Activated naive CD4-positive, alpha-beta T cell treated with anti-CD3 and anti-CD28 coated beads for 36 hours (primary cell): ENCODE data around the gene STIP1. TPM values are rescaled to one million over a fixed set of nuclear protein-coding genes. Genes with fewer than 3 reads are reported as not detected.

ENCODE experiments used
- CTCF ChIA-PET: fragments of 350-600 bp; sonication (Branson Sonifier 250); formaldehyde crosslinking; loops from one replicate; lab custom pipeline; 2021; ENCODE audit warnings: antibody characterized with exemption; lab: Charles Lee
- DNase-seq: peaks from one replicate; pipeline ENCODE4 v3.0.0-alpha.2; 2020
- H3K27ac Mint-ChIP-seq: one replicate; pipeline ENCODE4 v1.8.0; 2021; ENCODE audit warnings: mild to moderate bottlenecking, mixed read lengths
- H3K27me3 Mint-ChIP-seq: one replicate; pipeline ENCODE4 v1.8.0; 2021; ENCODE audit warnings: low read depth, mixed read lengths
- H3K36me3 Mint-ChIP-seq: one replicate; pipeline ENCODE4 v1.8.0; 2021; ENCODE audit warnings: low read depth, mixed read lengths
- H3K4me1 Mint-ChIP-seq: one replicate; pipeline ENCODE4 v1.8.0; 2021; ENCODE audit warnings: low read depth, mixed read lengths
- H3K4me3 Mint-ChIP-seq: one replicate; pipeline ENCODE4 v1.8.0; 2021; ENCODE audit warnings: mild to moderate bottlenecking, moderate library complexity, mixed read lengths
- H3K9me3 Mint-ChIP-seq: one replicate; pipeline ENCODE4 v1.8.0; 2021; ENCODE audit warnings: mixed read lengths
- intact Hi-C: fragments of 100-400 bp; cut with micrococcal nuclease; formaldehyde crosslinking; loops from one replicate; pipeline ENCODE4 v1.15.1; 2023
- total RNA-seq, 2 experiments: library from RNA; stranded (reverse); gene quantifications; one replicate each; pipeline ENCODE4 v1.2.3, GENCODE V29; 2021

The STIP1 gene
- total RNA-seq, 2 experiments from 2014 or later: 264 to 272 TPM

- CTCF ChIA-PET: interaction anchor here (0.9 to 3.2 kb wide), 6 partner anchors 9 to 78 kb away, joined by 3 to 13 read pairs (median 6); partner anchors contain the start of gene FERMT3
- peak overlapping the region; percentile 87 for H3K4me3 Mint-ChIP-seq
- peaks cover 2% of the 10 kb centered on the region for H3K36me3 Mint-ChIP-seq
- no peaks in the 10 kb centered on the region for H3K27me3 Mint-ChIP-seq
- H3K9me3 Mint-ChIP-seq: no peaks in the 10 kb centered on the region
- peak overlapping the region; percentile 85 for H3K27ac Mint-ChIP-seq
- H3K4me1 Mint-ChIP-seq: peaks cover 39% of the 10 kb centered on the region
- intact Hi-C loops: loop anchor here (1.0 kb wide), 5 partner anchors 15 to 58 kb away; partner anchors contain the start of genes BAD and FKBP2
- peak; percentile 71 for DNase-seq
Observed at GRCh38 chr11:64226507-64227051, 40.6 kb downstream of the STIP1 start.

GRCh38 chr11:64227405-64227956 lies 41.5 kb downstream of the STIP1 start:
- Mint-ChIP-seq H3K36me3 (peaks cover 2% of the 10 kb centered on the region), H3K4me1 (peaks cover 44% of the 10 kb centered on the region), H3K4me3 (peak overlapping the region; percentile 87), H3K9me3 (no peaks in the 10 kb centered on the region), H3K27ac (peak overlapping the region; percentile 85), H3K27me3 (no peaks in the 10 kb centered on the region)
- intact Hi-C loops: no loop called here
- no peak for DNase-seq
- CTCF ChIA-PET: interaction anchor here (1.0 to 3.2 kb wide), 5 partner anchors 21 to 77 kb away, joined by 3 to 13 read pairs (median 7); partner anchors contain the start of gene FERMT3

GRCh38 chr11:64229090-64229743 lies 43.2 kb downstream of the STIP1 start:
- Mint-ChIP-seq H3K4me1 (peaks cover 44% of the 10 kb centered on the region), H3K9me3 (no peaks in the 10 kb centered on the region), H3K36me3 (peaks cover 2% of the 10 kb centered on the region), H3K27ac (no peak overlapping the region), H3K27me3 (no peaks in the 10 kb centered on the region), H3K4me3 (peak overlapping the region; percentile 78)
- intact Hi-C loops: no loop called here
- CTCF ChIA-PET: no interaction called here
- DNase-seq: no peak

- Mint-ChIP-seq H3K27me3 (no peaks in the 10 kb centered on the region), H3K4me1 (peaks cover 44% of the 10 kb centered on the region), H3K4me3 (peak overlapping the region; percentile 78), H3K9me3 (no peaks in the 10 kb centered on the region), H3K27ac (peak overlapping the region; percentile 71), H3K36me3 (peaks cover 2% of the 10 kb centered on the region)
- intact Hi-C loops: loop anchor here (1.0 to 2.0 kb wide), 5 partner anchors 12 to 76 kb away; partner anchors contain the start of genes ESRRA, FKBP2 and PPP1R14B
- no peak for DNase-seq
- CTCF ChIA-PET: no interaction called here
Observed at GRCh38 chr11:64229744-64230170, 43.8 kb downstream of the STIP1 start.

- intact Hi-C loops: loop anchor here (1.0 to 2.0 kb wide), 5 partner anchors 11 to 75 kb away; partner anchors contain the start of genes ESRRA, FKBP2 and PPP1R14B
- no peaks in the 10 kb centered on the region for H3K9me3 Mint-ChIP-seq
- peak within 1 kb of the TSS; percentile 78 for H3K4me3 Mint-ChIP-seq
- no peaks in the 10 kb centered on the region for H3K27me3 Mint-ChIP-seq
- H3K36me3 Mint-ChIP-seq: peaks cover 2% of the 10 kb centered on the region
- H3K4me1 Mint-ChIP-seq: peaks cover 43% of the 10 kb centered on the region
- H3K27ac Mint-ChIP-seq: peak within 1 kb of the TSS; percentile 75
- CTCF ChIA-PET: no interaction called here
- DNase-seq: peak; percentile 94
Observed at GRCh38 chr11:64230171-64230984, 44.4 kb downstream of the STIP1 start, which contains the start of gene DNAJC4. Gene DNAJC4, plus strand, starts transcription at chr11:64230548. Its CDS starts 307 bp downstream, at chr11:64230855.

- H3K27ac Mint-ChIP-seq: peak overlapping the region; percentile 75
- intact Hi-C loops: loop anchor here (1.0 to 2.0 kb wide), 5 partner anchors 10 to 74 kb away; partner anchors contain the start of genes ESRRA, FKBP2 and PPP1R14B
Observed at GRCh38 chr11:64230985-64231365, 45.0 kb downstream of the STIP1 start.

GRCh38 chr11:64231546-64231945 lies 45.6 kb downstream of the STIP1 start:
- Mint-ChIP-seq H3K27me3 (no peaks in the 10 kb centered on the region), H3K27ac (no peak overlapping the region)
- intact Hi-C loops: loop anchor here (2.0 kb wide), 1 partner anchor 15 kb away; the partner anchor contains the start of gene PPP1R14B

More at GRCh38 chr11:64230985-64231365, 45.0 kb downstream of the STIP1 start:
- no peaks in the 10 kb centered on the region for H3K27me3 Mint-ChIP-seq
- no peaks in the 10 kb centered on the region for H3K9me3 Mint-ChIP-seq
- H3K36me3 Mint-ChIP-seq: peaks cover 3% of the 10 kb centered on the region
- CTCF ChIA-PET: no interaction called here
- H3K4me3 Mint-ChIP-seq: peak overlapping the region; percentile 78
- DNase-seq: no peak
- peaks cover 47% of the 10 kb centered on the region for H3K4me1 Mint-ChIP-seq

GRCh38 chr11:64232182-64232966 lies 46.4 kb downstream of the STIP1 start:
- Mint-ChIP-seq H3K9me3 (no peaks in the 10 kb centered on the region), H3K4me3 (peak overlapping the region; percentile 78), H3K27ac (peak overlapping the region; percentile 39), H3K4me1 (peaks cover 44% of the 10 kb centered on the region), H3K36me3 (peaks cover 4% of the 10 kb centered on the region), H3K27me3 (no peaks in the 10 kb centered on the region)
- intact Hi-C loops: no loop called here
- no peak for DNase-seq
- CTCF ChIA-PET: interaction anchor here (1.6 kb wide), 1 partner anchor 28 kb away, joined by 7 read pairs; no protein-coding TSS in a partner anchor

More at GRCh38 chr11:64231546-64231945, 45.6 kb downstream of the STIP1 start:
- H3K4me3 Mint-ChIP-seq: peak overlapping the region; percentile 78
- H3K36me3 Mint-ChIP-seq: peaks cover 3% of the 10 kb centered on the region
- peaks cover 47% of the 10 kb centered on the region for H3K4me1 Mint-ChIP-seq
- no peaks in the 10 kb centered on the region for H3K9me3 Mint-ChIP-seq
- CTCF ChIA-PET: interaction anchor here (1.6 kb wide), 1 partner anchor 27 kb away, joined by 7 read pairs; no protein-coding TSS in a partner anchor
- DNase-seq: no peak

- Mint-ChIP-seq H3K4me1 (peaks cover 39% of the 10 kb centered on the region), H3K27ac (no peak overlapping the region), H3K27me3 (no peaks in the 10 kb centered on the region), H3K4me3 (peak overlapping the region; percentile 61), H3K9me3 (no peaks in the 10 kb centered on the region), H3K36me3 (peaks cover 4% of the 10 kb centered on the region)
- CTCF ChIA-PET: interaction anchor here (1.6 kb wide), 1 partner anchor 28 kb away, joined by 7 read pairs; no protein-coding TSS in a partner anchor
- DNase-seq: no peak
- intact Hi-C loops: no loop called here
Observed at GRCh38 chr11:64232967-64233315, 47.0 kb downstream of the STIP1 start.

GRCh38 chr11:64233913-64234586 lies 48.1 kb downstream of the STIP1 start, which contains the start of gene VEGFB:
Gene VEGFB, plus strand, starts transcription at chr11:64234584. Its CDS starts 250 bp downstream, at chr11:64234834.
- CTCF ChIA-PET: no interaction called here
- Mint-ChIP-seq H3K27ac (peak within 1 kb of the TSS; percentile 59), H3K9me3 (no peaks in the 10 kb centered on the region), H3K36me3 (peaks cover 4% of the 10 kb centered on the region), H3K4me1 (peaks cover 33% of the 10 kb centered on the region), H3K27me3 (no peaks in the 10 kb centered on the region), H3K4me3 (peak within 1 kb of the TSS; percentile 81)
- intact Hi-C loops: no loop called here
- DNase-seq: peak; percentile 57
